Dermis blood vessel endothelial cell (primary cell): ENCODE data around the gene CCNT2. TPM values are rescaled to one million over a fixed set of nuclear protein-coding genes. Genes with fewer than 3 reads are reported as not detected.
"Not testable (repeated sequence)": the region's sequence is repeated elsewhere in the genome, so short reads cannot be mapped to it uniquely, and the experiment has no call there.

ENCODE experiments used
- DNase-seq: peaks from one replicate; pipeline ENCODE4 v3.0.0; 2010
- total RNA-seq: library from RNA; depleted of rRNA; stranded (reverse); fragments of >200 nt; gene quantifications from 2 replicates; pipeline ENCODE4 v1.2.3, GENCODE V29; 2014

Gene CCNT2
- total RNA-seq, 1 donor from 2014 or later, result 35.1 TPM

- DNase-seq, result peak; percentile 85
These were observed 57.6 kb downstream of the CCNT2 start for GRCh38 chr2:134976074-134976702.

DNA sequence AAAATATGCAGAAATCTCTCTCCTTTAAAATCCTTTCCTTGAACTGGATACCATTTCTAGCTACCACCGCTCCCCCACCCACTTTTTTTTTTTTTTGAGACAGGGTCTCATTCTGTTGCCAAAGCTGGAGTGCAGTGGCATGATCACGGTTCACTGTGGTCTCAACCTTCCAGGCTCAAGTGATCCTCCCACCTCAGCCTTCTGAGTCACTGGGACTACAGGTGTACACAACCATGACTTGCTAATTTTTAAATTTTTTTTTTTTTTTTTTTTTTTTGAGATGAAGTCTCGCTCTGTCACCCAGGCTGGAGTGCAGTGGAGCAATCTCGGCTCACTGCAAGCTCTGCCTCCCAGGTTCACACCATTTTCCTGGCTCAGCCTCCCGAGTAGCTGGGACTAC is 58.5 kb downstream of the CCNT2 start:
- not testable (repeated sequence) for DNase-seq

GRCh38 chr2:134979221-134979620 is 60.6 kb downstream of the CCNT2 start:
- DNase-seq, result no peak

DNA sequence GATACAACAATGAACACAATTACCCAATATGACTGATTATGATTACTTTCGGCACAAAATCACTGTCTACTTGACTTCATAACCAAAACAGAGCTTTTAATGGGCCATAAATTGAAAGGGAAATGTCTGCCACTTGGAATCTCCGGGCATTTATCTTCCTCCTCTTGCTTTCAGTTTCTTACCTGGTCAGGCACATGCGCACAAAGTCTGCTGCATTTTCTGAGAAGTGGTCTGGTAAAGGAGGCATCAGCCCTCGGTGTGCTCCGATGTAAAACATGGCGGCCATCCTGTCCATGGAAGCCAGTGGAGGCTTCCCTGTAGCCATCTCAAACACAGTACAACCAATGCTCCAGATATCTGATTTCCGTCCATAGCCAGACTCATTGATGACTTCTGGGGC is 62.0 kb downstream of the CCNT2 start:
- DNase-seq, result no peak

DNA sequence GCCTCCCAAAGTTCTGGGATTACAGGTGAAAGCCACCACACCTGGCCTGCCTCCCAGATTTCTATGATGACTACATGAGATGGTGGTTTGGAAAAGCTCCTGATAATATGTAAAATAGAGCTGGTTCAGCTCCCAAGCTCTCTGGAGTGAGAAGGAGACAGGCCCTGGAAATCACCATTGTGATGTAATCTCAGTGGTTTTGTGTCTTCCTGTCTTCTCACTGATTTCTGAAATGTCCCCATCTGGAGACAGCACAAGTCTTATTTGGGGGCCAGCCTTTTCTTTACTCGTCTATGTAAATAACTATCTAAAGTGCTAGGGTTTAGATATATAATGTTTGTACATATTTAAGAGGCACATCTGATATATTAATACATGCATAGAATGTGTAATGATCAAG is 64.0 kb downstream of the CCNT2 start:
- no peak for DNase-seq

GRCh38 chr2:134985061-134985460 is 66.4 kb downstream of the CCNT2 start:
- DNase-seq, result no peak

DNA sequence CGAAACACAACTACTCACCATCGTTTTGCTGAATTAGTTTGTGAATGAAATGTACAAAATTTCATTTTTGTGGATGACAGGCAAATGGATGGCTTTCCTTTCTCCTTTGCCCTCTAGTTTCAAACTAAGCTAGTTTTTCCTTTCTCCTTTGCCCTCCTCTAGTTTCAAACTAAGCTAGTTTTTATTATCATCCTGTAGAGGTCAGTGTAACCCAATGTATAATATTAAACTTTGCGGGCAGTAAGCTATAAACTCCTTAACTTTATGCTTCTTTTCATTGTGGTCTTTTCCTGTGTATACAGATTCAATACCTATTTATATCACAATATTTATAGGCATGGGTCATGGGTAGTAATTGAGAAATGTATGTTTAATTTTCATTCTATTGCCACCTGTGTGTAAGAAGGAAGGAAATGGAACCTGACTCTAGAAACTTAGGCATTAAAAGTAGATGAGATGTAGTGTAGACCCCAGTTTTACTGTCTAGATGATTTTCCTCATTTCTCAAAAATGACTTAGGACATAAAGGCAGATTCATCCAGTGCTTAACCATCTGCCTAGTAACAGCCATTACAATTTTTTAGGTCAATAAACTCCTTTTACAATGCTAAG is 70.5 kb downstream of the CCNT2 start:
- DNase-seq, result peak; percentile 52

GRCh38 chr2:134999521-134999920 is 80.9 kb downstream of the CCNT2 start:
- no peak for DNase-seq

DNA sequence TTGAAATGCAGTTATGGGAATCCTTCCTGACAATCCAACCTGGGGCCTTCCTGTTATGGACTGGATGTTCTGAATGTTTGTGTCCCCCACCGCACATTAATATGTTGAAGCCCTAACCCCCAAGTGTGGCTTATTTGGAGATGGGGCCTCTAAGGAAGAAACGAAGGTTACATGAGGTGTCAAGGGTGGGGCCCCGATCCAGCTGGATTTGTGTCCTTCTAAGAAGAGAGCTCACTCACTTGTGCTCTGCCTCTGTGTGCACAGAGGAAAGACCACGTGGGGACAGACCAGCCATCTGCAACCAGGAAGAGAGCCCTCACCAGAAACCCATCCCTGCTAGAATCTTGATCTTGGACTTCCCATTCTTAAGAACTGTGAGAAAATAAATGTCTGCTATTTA is 84.2 kb downstream of the CCNT2 start:
- no peak for DNase-seq

DNA sequence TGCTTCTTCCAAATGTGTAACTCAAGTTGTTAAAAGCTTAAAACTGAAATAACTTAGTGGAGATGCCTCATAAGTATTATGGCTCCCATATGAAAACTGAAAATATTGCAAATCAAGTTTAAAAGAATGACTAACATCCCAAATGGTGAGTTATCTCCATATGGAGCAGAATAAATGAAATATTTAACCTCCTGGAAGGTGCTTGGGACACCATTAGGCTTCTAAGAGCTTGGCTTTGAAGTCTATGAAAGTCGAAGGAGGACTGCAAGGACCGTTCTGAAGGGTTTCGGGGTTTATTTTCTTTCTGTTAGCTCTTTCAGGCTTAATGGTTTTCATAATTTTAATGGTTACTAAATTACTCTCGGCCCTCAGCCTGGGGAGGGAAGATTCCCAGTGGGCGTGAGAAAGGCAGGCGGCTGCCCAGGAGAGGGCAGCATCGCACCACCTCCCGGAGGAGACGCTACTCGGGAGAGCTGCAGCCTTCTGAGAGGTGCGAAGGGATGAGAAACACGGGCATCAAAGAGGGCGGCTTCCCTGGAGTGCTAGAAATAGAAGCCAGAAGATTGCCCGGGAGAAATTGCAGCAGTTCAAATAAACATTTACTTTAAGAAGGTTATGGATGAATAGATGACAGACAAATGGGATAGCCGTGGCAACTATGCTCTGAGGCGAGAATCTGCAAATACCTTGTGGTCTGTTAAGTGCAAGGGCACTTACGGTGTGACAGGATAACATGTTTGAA is 85.6 kb downstream of the CCNT2 start:
- peak; percentile 81 for DNase-seq

GRCh38 chr2:135005753-135006152 is 87.1 kb downstream of the CCNT2 start:
- DNase-seq, result no peak

Other genes starting within 250 kb of the CCNT2 start
- gene TMEM163, start 199.8 kb upstream of the CCNT2 start, total RNA-seq, result 0.09 and 0.34 TPM in 2 replicates
- gene ACMSD, start 80.2 kb upstream of the CCNT2 start, total RNA-seq, result 0.09 and 0.34 TPM in 2 replicates
- gene MAP3K19, start 128.6 kb downstream of the CCNT2 start, total RNA-seq, result not detected in 2 replicates
- 67.4 and 76.8 TPM in 2 replicates for gene RAB3GAP1, start 133.5 kb downstream of the CCNT2 start, total RNA-seq